IPS DF 4.7 (cell line): ENCODE measurements around the gene C17orf75.

Experiments used
- DNase-seq: peaks from one replicate; pipeline ENCODE4 v3.0.0-alpha.2; 2013; ENCODE audit warnings: low spot score; ENCODE audit errors: extremely low read depth

C17orf75 gene

DNA sequence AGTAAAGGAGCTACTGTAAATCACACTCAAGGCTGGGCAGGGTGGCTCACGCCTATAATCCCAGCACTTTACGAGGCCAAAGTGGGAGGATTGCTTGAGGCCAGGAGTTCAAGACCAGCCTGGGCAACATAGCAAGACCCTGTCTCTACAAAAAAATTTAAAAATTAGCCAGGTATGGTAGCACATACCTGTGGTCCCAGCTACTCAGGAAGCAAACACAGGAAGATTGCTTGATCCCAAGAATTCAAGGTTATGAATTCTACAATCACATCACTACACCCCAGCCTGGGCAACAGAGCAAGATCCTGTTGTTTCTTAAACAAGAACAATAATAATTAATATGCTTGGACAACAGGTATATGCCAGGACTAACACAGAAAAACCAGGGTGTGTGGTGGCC lies 63.2 kb downstream of the C17orf75 start:
- no peak for DNase-seq
